HCT116 (cell line): ENCODE measurements around the gene NAT9. TPM values are rescaled to one million over a fixed set of nuclear protein-coding genes. Genes with fewer than 3 reads are reported as not detected.

Experiments
- ATAC-seq: fragments of 200-7000 bp; cut with Tn5 transposase; 2 replicates; pipeline ENCODE4 v1.9.1; 2020; ENCODE audit warnings: mild to moderate bottlenecking, moderate library complexity
- BruUV-seq: library from RNA; stranded (reverse); fragments of 400-500 nt; replicated peaks from 2 replicates; lab custom pipeline; 2021; lab: Mats Ljungman, UMichigan
- CTCF ChIA-PET: fragments of 300-600 bp; sonication (Branson Sonifier 250); formaldehyde crosslinking; loops from one replicate; lab custom pipeline; 2021; ENCODE audit warnings: antibody characterized with exemption; lab: Charles Lee
- POLR2A ChIA-PET: fragments of 300-600, 350-600 bp; sonication (Branson Sonifier 250); formaldehyde crosslinking; loops from one replicate; lab custom pipeline; 2021; ENCODE audit warnings: antibody characterized with exemption; lab: Charles Lee
- RAD21 ChIA-PET, 2 experiments: fragments of 300-600 bp; sonication (Branson Sonifier 250); formaldehyde crosslinking; loops; one replicate each; lab custom pipeline; 2023; ENCODE audit warnings: low total read pairs in 2 of 2; ENCODE audit not compliant: uncharacterized antibody in 2 of 2, unreplicated experiment in 2 of 2, low non-redundant PET in 1 of 2; lab: Charles Lee
- DNase-seq: peaks from one replicate; pipeline ENCODE4 v3.0.0-alpha.2; 2010; ENCODE audit warnings: low read depth, low spot score
- H2AFZ ChIP-seq: fragments of 200-600 bp; shearing (Covaris generic), sonication (generic); 2 replicates; pipeline ENCODE4 v1.6.1; 2017; ENCODE audit warnings: low read depth, mixed run types, mixed read lengths, antibody characterized with exemption, low read length; ENCODE audit not compliant: poor library complexity, severe bottlenecking
- H3K27ac ChIP-seq: 2 replicates; pipeline ENCODE4 v1.5.1; 2012; ENCODE audit warnings: low read depth, low read length
- H3K27me3 ChIP-seq: fragments of 200-600 bp; sonication (generic); 2 replicates; pipeline ENCODE4 v1.6.1; 2016; ENCODE audit warnings: mixed run types, low read length, mixed read lengths; ENCODE audit not compliant: insufficient read depth
- H3K36me3 ChIP-seq, 2 experiments: fragments of 200-500 bp in 1 of 2; fragments of 200-600 bp in 1 of 2; sonication (Bioruptor generic) in 1 of 2; sonication (generic) in 1 of 2; 2 replicates each; pipeline versions ENCODE4 v1.5.1 to v1.6.1; 2014 to 2016; ENCODE audit warnings: low read length in 2 of 2, inconsistent platforms in 1 of 2, mixed read lengths in 1 of 2, mixed run types in 1 of 2; ENCODE audit not compliant: insufficient read depth in 2 of 2, control insufficient read depth in 1 of 2
- H3K4me1 ChIP-seq, 2 experiments: fragments of 200-600 bp in 1 of 2; sonication (generic) in 1 of 2; 2 replicates each; pipeline versions ENCODE4 v1.5.1 to v1.6.1; 2012 to 2017; ENCODE audit warnings: low read length in 2 of 2, inconsistent platforms in 1 of 2, mild to moderate bottlenecking in 1 of 2, mixed read lengths in 1 of 2, mixed run types in 1 of 2, moderate library complexity in 1 of 2; ENCODE audit not compliant: insufficient read depth in 2 of 2, control insufficient read depth in 1 of 2
- H3K4me2 ChIP-seq: fragments of 200-600 bp; sonication (generic); 2 replicates; pipeline ENCODE4 v1.6.1; 2017; ENCODE audit warnings: mixed run types, low read length, mixed read lengths
- H3K4me3 ChIP-seq, 2 experiments: fragments of 200-600 bp in 1 of 2; sonication (generic) in 1 of 2; replicated peaks in 1 of 2; 2 replicates each; pipeline ENCODE4 v1.5.1; 2011 to 2016; ENCODE audit warnings: low read length in 2 of 2, control low read depth in 1 of 2, low read depth in 1 of 2, mild to moderate bottlenecking in 1 of 2, mixed read lengths in 1 of 2, mixed run types in 1 of 2
- H3K79me2 ChIP-seq: fragments of 200-600 bp; sonication (generic); 2 replicates; pipeline ENCODE4 v1.6.1; 2017; ENCODE audit warnings: mild to moderate bottlenecking, mixed run types, low read length, moderate library complexity, mixed read lengths; ENCODE audit not compliant: insufficient read depth
- H3K9ac ChIP-seq: fragments of 200-600 bp; sonication (generic); 2 replicates; pipeline ENCODE4 v1.6.1; 2016; ENCODE audit warnings: low read length, mixed read lengths
- H3K9me2 ChIP-seq: fragments of 200-600 bp; sonication (generic), shearing (Covaris generic); 2 replicates; pipeline ENCODE4 v1.6.1; 2017; ENCODE audit warnings: mixed run types, mild to moderate bottlenecking, moderate library complexity; ENCODE audit not compliant: insufficient read depth
- H3K9me3 ChIP-seq, 2 experiments: fragments of 200-500 bp in 1 of 2; fragments of 200-600 bp in 1 of 2; sonication (Bioruptor generic) in 1 of 2; sonication (generic) in 1 of 2; 2 replicates each; pipeline ENCODE4 v1.6.1; 2014 to 2017; ENCODE audit warnings: low read length in 2 of 2, mixed read lengths in 2 of 2, inconsistent platforms in 1 of 2, low read depth in 1 of 2, mild to moderate bottlenecking in 1 of 2, mixed run types in 1 of 2, moderate library complexity in 1 of 2; ENCODE audit not compliant: control insufficient read depth in 1 of 2, insufficient read depth in 1 of 2
- H4K20me1 ChIP-seq: fragments of 200-600 bp; sonication (generic), shearing (Covaris generic); 2 replicates; pipeline ENCODE4 v1.6.1; 2017; ENCODE audit warnings: mixed run types, mild to moderate bottlenecking, moderate library complexity; ENCODE audit not compliant: insufficient read depth
- POLR2A ChIP-seq: IDR thresholded peaks from 2 replicates; pipeline ENCODE4 v1.7.0; 2011; ENCODE audit warnings: borderline replicate concordance; ENCODE audit not compliant: insufficient read depth, insufficient read length; ENCODE audit errors: extremely low read depth
- SIN3A ChIP-seq: IDR thresholded peaks from 2 replicates; pipeline ENCODE4 v1.6.1; 2012; ENCODE audit warnings: low read depth
- SP1 ChIP-seq: IDR thresholded peaks from 2 replicates; pipeline ENCODE4 v1.6.1; 2012; ENCODE audit warnings: low read depth
- TCF7L2 ChIP-seq: IDR thresholded peaks from 2 replicates; pipeline ENCODE4 v1.7.0; 2011; ENCODE audit warnings: borderline replicate concordance, inconsistent platforms; ENCODE audit not compliant: insufficient read depth, insufficient read length; ENCODE audit errors: extremely low read depth
- intact Hi-C: fragments of 100-400 bp; cut with micrococcal nuclease; formaldehyde crosslinking; loops from 2 replicates; pipeline ENCODE4 v1.10.0; 2022
- total RNA-seq: library from RNA; stranded (reverse); gene quantifications from one replicate; pipeline ENCODE4 v1.2.1, GENCODE V29; 2021; ENCODE audit not compliant: unreplicated experiment
- TF ChIP-seq, protein P1 (sequence below), 3 experiments: fragments of 200-600 bp in 1 of 3; sonication (generic) in 1 of 3; IDR thresholded peaks in 2 of 3; conservative IDR thresholded peaks in 1 of 3; 2 replicates each; pipeline ENCODE4 v1.5.1; 2012 to 2017; ENCODE audit warnings: low read depth in 2 of 3, low read length in 2 of 3, antibody characterized with exemption in 1 of 3, borderline replicate concordance in 1 of 3, control low read depth in 1 of 3, mild to moderate bottlenecking in 1 of 3, mixed read lengths in 1 of 3, mixed run types in 1 of 3, moderate library complexity in 1 of 3; ENCODE audit not compliant: insufficient read depth in 1 of 3
- TF ChIP-seq, protein P2 (sequence below): IDR thresholded peaks from 2 replicates; pipeline ENCODE4 v1.6.1; 2012; ENCODE audit warnings: low read depth
- TF ChIP-seq, protein P3 (sequence below): IDR thresholded peaks from 2 replicates; pipeline ENCODE4 v1.6.1; 2012

Gene NAT9
- total RNA-seq, 1 experiment from 2014 or later: 88.7 TPM

GRCh38 chr17:74792586-74793105 is 16.5 kb upstream of the NAT9 start:
- intact Hi-C loops: no loop called here
- TF ChIP-seq, protein P1, sequence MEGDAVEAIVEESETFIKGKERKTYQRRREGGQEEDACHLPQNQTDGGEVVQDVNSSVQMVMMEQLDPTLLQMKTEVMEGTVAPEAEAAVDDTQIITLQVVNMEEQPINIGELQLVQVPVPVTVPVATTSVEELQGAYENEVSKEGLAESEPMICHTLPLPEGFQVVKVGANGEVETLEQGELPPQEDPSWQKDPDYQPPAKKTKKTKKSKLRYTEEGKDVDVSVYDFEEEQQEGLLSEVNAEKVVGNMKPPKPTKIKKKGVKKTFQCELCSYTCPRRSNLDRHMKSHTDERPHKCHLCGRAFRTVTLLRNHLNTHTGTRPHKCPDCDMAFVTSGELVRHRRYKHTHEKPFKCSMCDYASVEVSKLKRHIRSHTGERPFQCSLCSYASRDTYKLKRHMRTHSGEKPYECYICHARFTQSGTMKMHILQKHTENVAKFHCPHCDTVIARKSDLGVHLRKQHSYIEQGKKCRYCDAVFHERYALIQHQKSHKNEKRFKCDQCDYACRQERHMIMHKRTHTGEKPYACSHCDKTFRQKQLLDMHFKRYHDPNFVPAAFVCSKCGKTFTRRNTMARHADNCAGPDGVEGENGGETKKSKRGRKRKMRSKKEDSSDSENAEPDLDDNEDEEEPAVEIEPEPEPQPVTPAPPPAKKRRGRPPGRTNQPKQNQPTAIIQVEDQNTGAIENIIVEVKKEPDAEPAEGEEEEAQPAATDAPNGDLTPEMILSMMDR (IDR thresholded peaks at IDR 0.05 in 2 of 3, conservative IDR thresholded peaks at IDR 0.05 in 1 of 3; ENCODE audit: borderline replicate concordance in 1 of 3, insufficient read depth in 1 of 3, low read depth in 2 of 3, low read length in 2 of 3): no peak
- TF ChIP-seq SP1: no peak
- TF ChIP-seq, all 23 proteins: peak for 0
- no peaks in the 10 kb centered on the region for H3K79me2 ChIP-seq
- no peaks in the 10 kb centered on the region for H3K9me2 ChIP-seq
- H4K20me1 ChIP-seq: no peaks in the 10 kb centered on the region
- ChIA-PET POLR2A (no interaction called here), CTCF (interaction anchor here (1.3 to 3.0 kb wide), 7 partner anchors 9 to 168 kb away, joined by 3 to 12 read pairs (median 8); partner anchors contain the start of gene RAB37), RAD21 (no interaction called here)
- H3K27ac ChIP-seq: no peak overlapping the region
- no peak overlapping the region for H3K4me3 ChIP-seq
- peaks cover 0 to 4% of the 10 kb centered on the region in 2 experiments; a peak in 2 of 4 replicates for H3K36me3 ChIP-seq
- DNase-seq: no peak
- H3K9ac ChIP-seq: no peak overlapping the region
- H3K9me3 ChIP-seq: no peaks in the 10 kb centered on the region
- H2AFZ ChIP-seq: no peak overlapping the region
- H3K4me1 ChIP-seq: no peaks in the 10 kb centered on the region; a peak in 1 of 4 replicates
- H3K27me3 ChIP-seq: no peaks in the 10 kb centered on the region
- no peak overlapping the region for H3K4me2 ChIP-seq
- BruUV-seq: no TSS peak
- ATAC-seq: no peak

DNA sequence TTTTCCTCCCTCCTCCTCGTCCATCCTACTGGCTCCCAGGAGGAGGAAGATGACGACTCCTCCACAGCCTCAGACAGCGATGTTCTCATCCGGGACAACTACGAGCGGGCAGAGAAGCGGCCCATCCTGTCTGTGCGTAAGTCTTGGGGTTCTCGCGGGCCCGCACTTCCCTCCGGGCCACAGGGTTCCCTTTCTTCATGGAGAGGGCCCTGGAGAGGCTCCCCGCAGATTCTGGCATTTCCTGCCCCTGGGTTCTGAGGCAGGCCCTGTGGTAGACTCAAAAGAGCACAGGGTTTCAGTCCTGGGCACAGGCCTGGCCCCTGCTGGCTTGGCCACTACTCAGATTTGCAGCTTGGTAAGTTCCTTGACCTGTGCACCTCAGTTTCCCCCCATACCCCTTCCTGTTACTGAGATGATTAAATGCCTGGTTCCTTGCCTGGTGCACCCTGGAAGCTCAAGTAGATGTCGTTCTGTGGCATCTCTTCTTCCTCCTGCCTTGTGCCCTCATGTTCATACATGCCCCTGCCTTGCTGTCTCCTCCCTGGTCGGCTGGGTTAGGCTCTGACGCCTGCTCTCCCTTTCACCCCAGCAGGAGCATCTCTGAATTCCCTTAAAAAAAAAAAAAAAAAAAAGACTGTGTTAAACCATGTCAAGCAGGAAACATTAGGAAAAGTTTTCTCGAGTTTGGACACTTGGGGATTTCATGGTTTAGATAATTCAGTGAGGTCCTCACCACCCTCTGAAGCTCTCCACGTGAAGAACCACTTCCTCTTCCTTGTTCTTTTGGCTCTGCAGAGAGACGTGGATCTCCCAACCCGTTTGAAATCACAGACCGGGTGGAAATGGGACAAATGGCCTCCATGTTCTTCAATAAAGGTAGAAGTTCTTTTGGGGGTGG is 14.3 kb upstream of the NAT9 start:
- Histone ChIP-seq H3K27me3 (no peaks in the 10 kb centered on the region), H3K4me3 (no peak overlapping the region), H3K36me3 (peaks cover 0 to 2% of the 10 kb centered on the region in 2 experiments; a peak in 2 of 4 replicates), H3K9me2 (no peaks in the 10 kb centered on the region), H3K9ac (no peak overlapping the region), H3K27ac (no peak overlapping the region), H3K4me2 (no peak overlapping the region), H3K79me2 (no peaks in the 10 kb centered on the region), H3K9me3 (no peaks in the 10 kb centered on the region), H2AFZ (no peak overlapping the region), H3K4me1 (no peaks in the 10 kb centered on the region; a peak in 1 of 4 replicates), H4K20me1 (no peaks in the 10 kb centered on the region)
- TF ChIP-seq SIN3A: no peak
- no peak for TF ChIP-seq TCF7L2
- TF ChIP-seq, protein P2, sequence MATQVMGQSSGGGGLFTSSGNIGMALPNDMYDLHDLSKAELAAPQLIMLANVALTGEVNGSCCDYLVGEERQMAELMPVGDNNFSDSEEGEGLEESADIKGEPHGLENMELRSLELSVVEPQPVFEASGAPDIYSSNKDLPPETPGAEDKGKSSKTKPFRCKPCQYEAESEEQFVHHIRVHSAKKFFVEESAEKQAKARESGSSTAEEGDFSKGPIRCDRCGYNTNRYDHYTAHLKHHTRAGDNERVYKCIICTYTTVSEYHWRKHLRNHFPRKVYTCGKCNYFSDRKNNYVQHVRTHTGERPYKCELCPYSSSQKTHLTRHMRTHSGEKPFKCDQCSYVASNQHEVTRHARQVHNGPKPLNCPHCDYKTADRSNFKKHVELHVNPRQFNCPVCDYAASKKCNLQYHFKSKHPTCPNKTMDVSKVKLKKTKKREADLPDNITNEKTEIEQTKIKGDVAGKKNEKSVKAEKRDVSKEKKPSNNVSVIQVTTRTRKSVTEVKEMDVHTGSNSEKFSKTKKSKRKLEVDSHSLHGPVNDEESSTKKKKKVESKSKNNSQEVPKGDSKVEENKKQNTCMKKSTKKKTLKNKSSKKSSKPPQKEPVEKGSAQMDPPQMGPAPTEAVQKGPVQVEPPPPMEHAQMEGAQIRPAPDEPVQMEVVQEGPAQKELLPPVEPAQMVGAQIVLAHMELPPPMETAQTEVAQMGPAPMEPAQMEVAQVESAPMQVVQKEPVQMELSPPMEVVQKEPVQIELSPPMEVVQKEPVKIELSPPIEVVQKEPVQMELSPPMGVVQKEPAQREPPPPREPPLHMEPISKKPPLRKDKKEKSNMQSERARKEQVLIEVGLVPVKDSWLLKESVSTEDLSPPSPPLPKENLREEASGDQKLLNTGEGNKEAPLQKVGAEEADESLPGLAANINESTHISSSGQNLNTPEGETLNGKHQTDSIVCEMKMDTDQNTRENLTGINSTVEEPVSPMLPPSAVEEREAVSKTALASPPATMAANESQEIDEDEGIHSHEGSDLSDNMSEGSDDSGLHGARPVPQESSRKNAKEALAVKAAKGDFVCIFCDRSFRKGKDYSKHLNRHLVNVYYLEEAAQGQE: no peak
- TF ChIP-seq, protein P3, sequence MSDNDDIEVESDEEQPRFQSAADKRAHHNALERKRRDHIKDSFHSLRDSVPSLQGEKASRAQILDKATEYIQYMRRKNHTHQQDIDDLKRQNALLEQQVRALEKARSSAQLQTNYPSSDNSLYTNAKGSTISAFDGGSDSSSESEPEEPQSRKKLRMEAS: no peak
- TF ChIP-seq POLR2A: no peak
- ChIA-PET RAD21 (interaction anchor here in 1 of 2 experiments (0.7 kb wide), 1 partner anchor 19 kb away, joined by 3 read pairs; no protein-coding TSS in a partner anchor), CTCF (interaction anchor here (1.0 to 3.0 kb wide), 14 partner anchors 9 to 170 kb away, joined by 3 to 17 read pairs (median 7); partner anchors contain the start of genes FDXR and NAT9), POLR2A (no interaction called here)
- intact Hi-C loops: loop anchor here (1.0 kb wide), 2 partner anchors 72 to 168 kb away; no protein-coding TSS in a partner anchor
- BruUV-seq: no TSS peak
- DNase-seq (no peak), ATAC-seq (no peak)
